Thyroid gland (tissue), 4 donors: ENCODE data around the gene RAI14.

ENCODE experiments used
- CTCF ChIP-seq, 6 experiments: fragments of 200-600 bp in 3 of 6; fragments of 450-650 bp in 3 of 6; sonication (generic) in 3 of 6; IDR thresholded peaks; one replicate each; pipeline ENCODE4 v1.5.1; 2016 to 2019; ENCODE audit warnings: antibody characterized with exemption in 6 of 6, mild to moderate bottlenecking in 2 of 6, inconsistent platforms in 1 of 6, moderate library complexity in 1 of 6
- POLR2A ChIP-seq, 2 donors: fragments of 450-650 bp; IDR thresholded peaks; one replicate each; pipeline ENCODE4 v1.6.1; 2017; ENCODE audit warnings: antibody characterized with exemption in 2 of 2, mild to moderate bottlenecking in 2 of 2, moderate library complexity in 1 of 2

DNA sequence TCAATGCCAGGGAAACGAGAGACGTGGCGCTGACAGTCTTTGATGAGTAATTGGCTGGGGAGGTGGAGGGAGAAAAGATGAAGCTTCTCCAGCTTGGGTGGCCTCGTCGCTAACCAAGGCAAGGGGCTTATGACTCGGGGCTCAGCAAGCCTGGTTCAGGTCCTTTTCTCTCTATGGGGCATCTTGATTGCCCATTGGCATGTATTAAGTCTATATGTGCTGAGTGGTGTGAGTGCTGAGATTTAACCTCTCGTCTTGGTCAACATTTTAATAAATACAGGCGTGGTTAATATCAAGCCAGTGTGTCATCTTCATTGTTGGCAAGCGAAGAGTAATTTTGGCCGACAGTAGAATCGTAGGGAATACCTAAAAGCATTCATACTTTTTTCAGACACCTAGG, 85.9 kb downstream of the RAI14 start:
- TF ChIP-seq POLR2A (IDR thresholded peaks at IDR 0.05) (no peak), CTCF (IDR thresholded peaks at IDR 0.05) (no peak)
